HG03457 (cell line): ENCODE data around the gene PYGL.
"Not testable (repeated sequence)": the region's sequence is repeated elsewhere in the genome, so short reads cannot be mapped to it uniquely, and the experiment has no call there.

Source experiments
- ATAC-seq: cut with Tn5 transposase; IDR thresholded peaks from one replicate; pipeline ENCODE4 v1.9.1; 2021; ENCODE audit warnings: moderate number of reproducible peaks; ENCODE audit not compliant: unreplicated experiment

PYGL gene

GRCh38 chr14:50943943-50944646, at the start of gene PYGL:
TSS of gene PYGL (minus strand) at chr14:50944483. CDS start at chr14:50944403, 80 bp downstream.
- no peak for ATAC-seq

GRCh38 chr14:50985859-50986331, 41.6 kb upstream of the PYGL start:
- no peak for ATAC-seq

GRCh38 chr14:50985124-50985858, 41.0 kb upstream of the PYGL start:
- no peak for ATAC-seq

- no peak for ATAC-seq
Measured at GRCh38 chr14:50984036-50984710, 39.9 kb upstream of the PYGL start.

GRCh38 chr14:50979941-50980850, 35.9 kb upstream of the PYGL start:
- no peak for ATAC-seq

GRCh38 chr14:50978888-50979287, 34.6 kb upstream of the PYGL start:
- ATAC-seq, result peak; percentile 85

GRCh38 chr14:50978529-50978871, 34.2 kb upstream of the PYGL start:
- ATAC-seq, result no peak

GRCh38 chr14:50977863-50978528, 33.7 kb upstream of the PYGL start:
- ATAC-seq, result no peak

- ATAC-seq, result no peak
Measured at GRCh38 chr14:50974118-50974517, 29.8 kb upstream of the PYGL start.

GRCh38 chr14:50972734-50973133, 28.5 kb upstream of the PYGL start:
- ATAC-seq, result no peak

GRCh38 chr14:50970886-50971781, 26.9 kb upstream of the PYGL start:
- ATAC-seq, result no peak

- ATAC-seq, result no peak
Measured at GRCh38 chr14:50967790-50968189, 23.5 kb upstream of the PYGL start.

- no peak for ATAC-seq
Measured at GRCh38 chr14:50967103-50967502, 22.8 kb upstream of the PYGL start.

- ATAC-seq, result no peak
Measured at GRCh38 chr14:50964683-50965390, 20.6 kb upstream of the PYGL start.

- no peak for ATAC-seq
Measured at GRCh38 chr14:50963919-50964318, 19.6 kb upstream of the PYGL start.

GRCh38 chr14:50961605-50962221, 17.4 kb upstream of the PYGL start:
- ATAC-seq, result no peak

- ATAC-seq, result no peak
Measured at GRCh38 chr14:50957296-50957695, 13.0 kb upstream of the PYGL start.

GRCh38 chr14:50956421-50956820, 12.1 kb upstream of the PYGL start:
- not testable (repeated sequence) for ATAC-seq
